HG03103 (cell line): ENCODE results near the gene FTL.
"Not testable (repeated sequence)": the region's sequence is repeated elsewhere in the genome, so short reads cannot be mapped to it uniquely, and the experiment has no call there.

Source experiments
- ATAC-seq: cut with Tn5 transposase; IDR thresholded peaks from one replicate; pipeline ENCODE4 v1.9.1; 2021; ENCODE audit warnings: low read depth; ENCODE audit not compliant: unreplicated experiment

FTL gene

GRCh38 chr19:48965040-48965805 is at the start of gene FTL:
Gene FTL, plus strand, starts transcription at chr19:48965309. Its CDS starts 199 bp downstream, at chr19:48965508.
- peak; percentile 55 for ATAC-seq

DNA sequence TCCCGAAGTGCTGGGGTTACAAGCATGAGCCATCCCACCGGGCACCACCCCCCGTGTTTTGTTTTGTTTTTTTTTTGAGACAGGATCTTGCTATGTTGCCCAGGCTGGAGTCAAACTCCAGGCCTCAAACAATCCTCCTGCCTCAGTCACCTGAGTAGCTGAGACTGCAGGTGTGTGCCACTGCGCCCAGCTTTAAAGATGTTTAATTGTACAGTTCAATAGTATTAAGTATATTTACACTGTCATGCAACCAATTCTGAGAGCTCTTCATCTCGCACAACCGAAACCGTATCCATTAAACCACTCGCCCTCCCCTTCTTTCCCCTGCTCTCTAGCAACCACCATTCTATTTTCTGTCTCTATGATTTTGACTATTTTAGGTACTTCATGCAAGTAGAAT is 49.4 kb upstream of the FTL start:
- ATAC-seq, result no peak

GRCh38 chr19:48918071-48918470 is 47.0 kb upstream of the FTL start:
- no peak for ATAC-seq

DNA sequence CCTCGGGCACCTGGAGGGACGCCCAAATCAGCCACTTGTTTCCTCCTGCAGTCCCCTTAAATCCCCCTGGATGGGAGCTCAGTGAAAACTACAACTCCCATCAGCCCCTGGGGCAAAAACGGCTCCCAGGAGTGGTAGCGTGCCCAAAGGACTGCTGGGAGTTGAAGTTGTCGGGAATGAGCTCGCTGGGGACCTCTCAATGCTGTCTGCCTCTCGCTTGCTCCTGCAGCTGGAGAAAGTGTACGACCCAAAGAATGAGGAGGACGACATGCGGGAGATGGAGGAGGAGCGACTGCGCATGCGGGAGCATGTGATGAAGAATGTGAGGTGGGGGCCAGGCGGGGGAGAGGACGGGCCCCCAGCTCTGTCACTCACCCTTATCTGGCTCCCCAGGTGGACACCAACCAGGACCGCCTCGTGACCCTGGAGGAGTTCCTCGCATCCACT is 46.3 kb upstream of the FTL start:
- ATAC-seq, result no peak

GRCh38 chr19:48919271-48919670 is 45.8 kb upstream of the FTL start:
- not testable (repeated sequence) for ATAC-seq

DNA sequence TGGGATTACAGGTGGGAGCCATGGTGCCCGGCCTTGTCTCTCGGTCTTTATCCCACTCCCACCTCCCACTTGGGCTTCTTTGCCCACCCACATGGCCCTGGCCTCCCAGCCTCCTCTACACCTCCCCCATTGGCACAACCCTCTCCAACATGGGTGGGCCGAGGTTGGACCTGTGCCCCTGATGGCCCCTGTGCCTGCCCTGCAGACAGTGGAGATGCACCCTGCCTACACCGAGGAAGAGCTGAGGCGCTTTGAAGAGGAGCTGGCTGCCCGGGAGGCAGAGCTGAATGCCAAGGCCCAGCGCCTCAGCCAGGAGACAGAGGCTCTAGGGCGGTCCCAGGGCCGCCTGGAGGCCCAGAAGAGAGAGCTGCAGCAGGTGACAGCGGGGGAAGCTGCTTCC is 44.2 kb upstream of the FTL start:
- no peak for ATAC-seq

DNA sequence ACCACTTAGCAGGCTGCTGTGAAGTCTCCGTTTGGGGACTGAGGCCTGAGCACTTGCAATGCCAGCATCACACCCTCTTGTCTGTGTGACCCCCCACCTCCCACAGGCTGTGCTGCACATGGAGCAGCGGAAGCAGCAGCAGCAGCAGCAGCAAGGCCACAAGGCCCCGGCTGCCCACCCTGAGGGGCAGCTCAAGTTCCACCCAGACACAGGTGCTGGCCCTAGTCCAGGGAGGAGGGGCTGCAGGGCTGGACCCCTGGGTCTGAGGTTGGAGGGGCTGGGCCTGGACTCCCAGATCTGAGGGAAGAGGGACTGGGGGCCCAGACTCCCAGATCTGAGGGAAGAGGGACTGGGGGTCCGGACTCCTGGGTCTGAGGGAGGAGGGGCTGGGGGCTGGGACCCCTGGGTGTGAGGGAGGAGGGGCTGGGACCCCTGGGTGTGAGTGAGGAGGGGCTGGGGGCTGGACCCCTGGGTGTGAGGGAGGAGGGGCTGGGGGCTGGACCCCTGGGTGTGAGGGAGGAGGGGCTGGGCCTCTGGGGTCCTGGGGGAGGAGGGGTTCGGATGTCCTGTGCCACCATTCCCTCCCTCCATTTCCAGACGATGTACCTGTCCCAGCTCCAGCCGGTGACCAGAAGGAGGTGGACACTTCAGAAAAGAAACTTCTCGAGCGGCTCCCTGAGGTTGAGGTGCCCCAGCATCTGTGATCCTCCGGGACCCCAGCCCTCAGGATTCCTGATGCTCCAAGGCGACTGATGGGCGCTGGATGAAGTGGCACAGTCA is 43.2 kb upstream of the FTL start:
- no peak for ATAC-seq

GRCh38 chr19:48922548-48923490 is 42.3 kb upstream of the FTL start:
- no peak for ATAC-seq

DNA sequence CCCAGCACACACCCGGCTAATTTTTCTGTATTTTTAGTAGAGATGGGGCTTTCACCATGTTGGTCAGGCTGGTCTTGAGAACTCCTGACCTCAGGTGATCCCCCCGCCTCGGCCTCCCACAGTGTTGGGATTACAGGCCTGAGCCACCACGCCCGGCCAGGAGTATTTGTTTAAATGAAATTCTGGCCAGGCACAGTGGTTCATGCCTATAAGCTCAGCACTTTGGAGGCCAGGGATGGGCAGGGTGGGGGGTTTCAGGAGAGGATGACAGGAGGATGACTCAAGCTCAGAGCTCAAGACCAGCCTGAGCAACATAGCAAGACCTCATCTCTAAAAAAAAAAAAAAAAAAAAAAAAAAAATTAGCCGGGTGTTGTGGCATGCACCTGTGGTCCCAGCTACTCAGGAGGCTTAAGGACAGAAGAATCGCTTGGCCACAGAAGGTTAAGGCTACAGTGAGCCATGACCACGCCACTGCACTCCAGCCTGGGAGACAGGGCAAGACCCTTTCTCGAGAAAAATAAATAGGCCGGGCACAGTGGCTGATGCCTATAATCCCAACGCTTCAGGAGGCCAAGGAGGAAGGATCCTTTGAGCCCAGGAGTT is 39.8 kb upstream of the FTL start:
- no peak for ATAC-seq

GRCh38 chr19:48925890-48926289 is 39.2 kb upstream of the FTL start:
- not testable (repeated sequence) for ATAC-seq

- no peak for ATAC-seq
Measured at GRCh38 chr19:48926909-48927308, 38.2 kb upstream of the FTL start.

DNA sequence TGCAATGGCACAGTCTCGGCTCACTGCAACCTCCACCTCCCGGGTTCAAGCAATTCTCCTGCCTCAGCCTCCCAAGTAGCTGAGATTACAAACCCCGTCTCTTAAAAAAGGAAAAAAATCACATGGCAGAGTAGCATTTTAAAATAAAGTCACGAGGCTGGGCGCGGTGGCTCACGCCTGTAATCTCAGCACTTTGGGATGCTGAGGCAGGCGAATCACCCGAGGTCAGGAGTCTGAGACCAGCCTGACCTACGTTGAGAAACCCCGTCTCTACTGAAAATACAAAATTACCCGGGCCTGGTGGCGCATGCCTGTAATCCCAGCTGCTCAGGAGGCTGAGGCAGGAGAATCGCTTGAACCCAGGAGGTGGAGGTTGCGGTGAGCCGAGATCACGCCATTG is 37.4 kb upstream of the FTL start:
- not testable (repeated sequence) for ATAC-seq

DNA sequence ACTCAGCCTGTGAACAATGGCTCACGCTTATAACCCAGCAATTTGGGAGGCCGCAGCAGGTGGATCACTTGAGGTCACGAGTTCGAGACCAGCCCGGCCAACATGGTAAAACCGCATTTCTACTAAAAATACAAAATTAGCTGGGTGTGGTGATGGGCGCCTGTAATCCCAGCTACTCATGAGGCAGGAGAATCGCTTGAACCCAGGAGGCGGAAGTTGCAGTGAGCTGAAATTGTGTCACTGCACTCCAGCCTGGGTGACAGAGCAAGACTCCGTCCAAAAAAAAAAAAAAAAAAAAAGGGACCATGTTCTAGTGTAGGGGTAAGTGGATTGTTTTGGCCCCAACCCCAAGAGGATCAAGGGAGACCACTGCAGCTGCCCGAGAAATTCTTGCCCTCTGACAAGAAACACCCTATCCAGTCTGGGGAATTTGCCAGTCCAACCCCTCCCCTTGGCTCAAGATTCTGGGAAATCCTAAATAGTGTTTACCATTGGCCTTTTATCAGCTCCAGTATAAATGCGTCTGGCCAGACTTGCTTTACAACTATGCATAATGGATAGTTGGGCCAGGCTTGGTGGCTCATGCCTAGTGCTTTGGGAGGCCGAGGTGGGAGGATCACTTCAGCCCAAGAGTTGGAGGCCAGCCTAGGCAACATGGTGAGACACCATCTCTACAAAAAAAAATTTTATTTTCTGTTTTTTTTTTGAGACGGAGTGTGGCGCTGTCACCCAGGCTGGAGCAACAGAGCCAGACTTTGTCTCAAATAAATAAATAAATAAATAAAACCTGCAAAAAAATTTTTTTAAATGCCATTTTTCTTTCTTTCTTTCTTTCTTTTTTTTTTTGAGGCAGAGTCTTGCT is 36.7 kb upstream of the FTL start:
- ATAC-seq, result no peak

DNA sequence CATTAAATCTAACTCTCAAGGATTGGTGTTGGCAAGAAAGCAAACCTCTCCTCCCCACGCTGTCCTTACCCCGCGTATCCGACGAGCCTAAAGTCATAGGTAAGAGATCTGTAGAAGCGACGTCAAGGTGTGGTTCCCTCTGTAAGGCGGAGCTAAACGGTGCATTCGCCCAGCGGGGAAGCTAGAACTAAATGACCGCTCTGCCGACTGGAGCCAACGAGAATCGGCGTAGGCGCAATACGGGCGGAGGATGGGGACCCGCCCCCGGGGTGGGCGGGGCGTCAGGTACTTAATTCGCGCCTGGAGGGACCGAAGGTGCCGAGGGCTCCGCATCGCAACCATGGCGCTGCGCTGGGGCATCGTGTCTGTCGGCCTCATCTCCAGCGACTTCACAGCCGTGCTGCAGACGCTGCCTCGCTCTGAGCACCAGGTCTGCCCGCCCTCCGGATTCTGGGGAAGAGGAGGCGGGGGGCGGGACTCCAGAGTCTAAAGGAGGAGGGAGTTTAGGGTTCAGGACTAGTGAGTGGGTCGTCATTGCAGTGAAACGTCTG is 31.7 kb upstream of the FTL start, which contains the start of gene DHDH:
TSS of gene DHDH (plus strand) at position 318 of the 551 bp plus-strand sequence. CDS start at position 341, 23 bp downstream.
- no peak for ATAC-seq

GRCh38 chr19:48934837-48935236 is 30.3 kb upstream of the FTL start:
- no peak for ATAC-seq

DNA sequence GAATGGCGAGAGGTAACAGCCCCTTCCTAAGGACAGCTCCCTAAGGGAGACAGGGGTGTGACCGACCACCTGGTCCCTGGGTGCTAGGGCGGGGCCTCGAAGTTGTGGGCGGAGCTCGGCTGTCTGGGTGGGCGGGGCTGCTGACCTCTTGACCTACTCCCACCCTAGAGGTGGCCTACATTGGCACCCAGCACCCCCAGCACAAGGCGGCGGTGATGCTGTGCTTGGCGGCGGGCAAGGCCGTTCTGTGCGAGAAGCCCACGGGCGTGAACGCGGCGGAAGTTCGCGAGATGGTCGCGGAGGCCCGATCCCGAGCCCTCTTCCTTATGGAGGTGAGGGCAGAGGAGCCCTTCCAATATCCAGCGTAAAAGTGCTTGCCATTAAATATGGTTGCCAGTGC is 29.2 kb upstream of the FTL start:
- no peak for ATAC-seq

DNA sequence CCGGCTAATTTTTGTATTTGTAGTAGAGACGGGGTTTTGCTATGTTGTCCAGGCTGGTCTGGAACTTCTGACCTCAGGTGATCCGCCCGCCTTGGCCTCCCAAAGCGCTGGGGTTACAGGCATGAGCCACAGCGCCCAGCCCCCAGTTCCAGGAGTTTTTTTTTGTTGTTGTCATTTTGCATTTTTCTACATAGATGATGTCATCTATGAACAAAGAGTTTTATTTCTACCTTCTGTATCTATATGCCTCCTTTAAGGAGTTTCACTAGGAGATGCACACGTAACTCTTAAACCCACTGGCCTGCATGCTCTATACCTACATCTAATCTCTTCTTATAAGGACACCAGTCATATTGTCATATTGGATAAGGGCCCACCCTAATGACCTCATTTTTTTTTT is 26.9 kb upstream of the FTL start:
- ATAC-seq, result no peak

DNA sequence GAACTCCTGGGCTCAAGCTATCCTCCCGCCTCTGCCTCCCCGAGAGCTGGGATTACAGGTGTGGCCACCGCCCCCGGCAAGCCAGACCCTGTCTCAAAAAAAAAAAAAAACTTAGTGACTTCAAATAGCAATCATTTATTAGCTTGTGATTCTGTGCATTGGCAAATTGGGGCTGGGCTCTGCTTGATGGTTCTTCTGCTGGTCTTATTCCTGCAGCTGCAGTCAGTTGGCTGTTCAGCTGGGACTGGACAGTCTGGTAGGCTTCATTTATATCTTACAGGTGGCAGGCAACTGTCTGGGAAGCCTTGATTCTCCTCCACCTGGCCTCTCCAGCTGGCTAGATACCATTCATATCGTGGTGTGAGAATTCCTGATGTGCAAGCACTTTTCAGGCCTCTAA is 24.2 kb upstream of the FTL start:
- ATAC-seq, result no peak

DNA sequence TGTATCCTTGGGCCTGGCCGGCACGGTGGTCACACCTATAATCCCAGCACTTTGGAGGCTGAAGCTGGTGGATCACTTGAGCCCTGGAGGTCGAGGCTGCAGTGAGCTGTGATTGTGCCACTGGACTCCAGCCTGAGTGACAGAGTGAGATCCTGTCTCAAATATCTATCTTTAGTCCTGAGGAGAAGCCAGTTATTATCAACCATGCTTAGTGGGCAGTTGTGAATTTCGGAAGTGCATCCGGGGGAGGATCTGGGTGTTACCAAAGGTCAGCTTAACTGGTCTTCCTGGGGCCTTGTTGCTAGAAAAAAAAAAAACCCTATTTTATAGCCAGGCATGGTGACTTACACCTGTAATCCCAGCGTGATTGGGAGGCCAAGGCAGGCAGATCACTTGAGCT is 22.0 kb upstream of the FTL start:
- no peak for ATAC-seq
